ENCODE data around the gene S100A6.

- TF ChIP-seq CTCF (IDR thresholded peaks at IDR 0.05): peak in 5 of 7 experiments; percentile 28 to 50 (median 38)
- TF ChIP-seq POLR2AphosphoS5 (IDR thresholded peaks at IDR 0.05): no peak
- TF ChIP-seq EP300 (IDR thresholded peaks at IDR 0.05): no peak
- TF ChIP-seq POLR2A (IDR thresholded peaks at IDR 0.05): no peak
These were observed 25.9 kb downstream of the S100A6 start for GRCh38 chr1:153509729-153510354.
